GM23338 (cell line): ENCODE measurements around the gene SUGP1. TPM values are rescaled to one million over a fixed set of nuclear protein-coding genes. Genes with fewer than 3 reads are reported as not detected.

Experiments used
- ATAC-seq: fragments of 200-7000 bp; cut with Tn5 transposase; 3 replicates; pipeline ENCODE4 v1.9.1; 2020
- DNase-seq: peaks from one replicate; pipeline ENCODE4 v3.0.0-alpha.2; 2015; ENCODE audit warnings: low spot score
- H2AFZ ChIP-seq: fragments of 200-600 bp; sonication (generic); 2 replicates; pipeline ENCODE4 v1.8.0; 2016; ENCODE audit warnings: antibody characterized with exemption, mild to moderate bottlenecking, moderate library complexity
- H3F3A ChIP-seq: fragments of 200-600 bp; sonication (generic); replicated peaks from 2 replicates; pipeline ENCODE4 v1.8.0; 2017; ENCODE audit warnings: antibody characterized with exemption, mixed run types, low read depth
- H3K27ac ChIP-seq: fragments of 200-600 bp; sonication (generic); 2 replicates; pipeline ENCODE4 v1.6.1; 2016; ENCODE audit warnings: low read depth
- H3K27me3 ChIP-seq: fragments of 200-600 bp; sonication (generic); 2 replicates; pipeline ENCODE4 v1.8.0; 2016; ENCODE audit warnings: mild to moderate bottlenecking, mixed run types, moderate library complexity; ENCODE audit not compliant: insufficient read depth
- H3K36me3 ChIP-seq: fragments of 200-600 bp; sonication (generic); 2 replicates; pipeline ENCODE4 v1.8.0; 2016; ENCODE audit warnings: mild to moderate bottlenecking; ENCODE audit not compliant: insufficient read depth
- H3K4me1 ChIP-seq: fragments of 200-600 bp; sonication (generic); 2 replicates; pipeline ENCODE4 v1.8.0; 2016; ENCODE audit warnings: mild to moderate bottlenecking, moderate library complexity; ENCODE audit not compliant: insufficient read depth
- H3K4me2 ChIP-seq: fragments of 200-600 bp; sonication (generic); 2 replicates; pipeline ENCODE4 v1.7.1; 2017; ENCODE audit warnings: mixed run types
- H3K4me3 ChIP-seq: fragments of 200-600 bp; sonication (generic); 2 replicates; pipeline ENCODE4 v1.6.1; 2016; ENCODE audit warnings: mixed run types
- H3K79me2 ChIP-seq: fragments of 200-600 bp; sonication (generic); replicated peaks from 2 replicates; pipeline ENCODE4 v1.8.0; 2017; ENCODE audit warnings: mild to moderate bottlenecking; ENCODE audit not compliant: insufficient read depth
- H3K9me2 ChIP-seq: fragments of 200-600 bp; sonication (generic); 2 replicates; pipeline ENCODE4 v1.8.0; 2017; ENCODE audit not compliant: insufficient read depth
- H4K20me1 ChIP-seq: fragments of 200-600 bp; sonication (generic); replicated peaks from 2 replicates; pipeline ENCODE4 v1.8.0; 2017; ENCODE audit warnings: mild to moderate bottlenecking; ENCODE audit not compliant: insufficient read depth
- H3K27ac Mint-ChIP-seq: 2 replicates; pipeline ENCODE4 v1.8.0; 2020; ENCODE audit warnings: inconsistent platforms, mild to moderate bottlenecking, moderate library complexity, mixed read lengths
- H3K27me3 Mint-ChIP-seq: 3 replicates; pipeline ENCODE4 v1.8.0; 2022; ENCODE audit warnings: low read depth, mild to moderate bottlenecking, moderate library complexity, mixed read lengths, inconsistent platforms; ENCODE audit not compliant: insufficient read depth, poor library complexity
- H3K36me3 Mint-ChIP-seq: 3 replicates; pipeline ENCODE4 v1.8.0; 2021; ENCODE audit warnings: low read depth, mild to moderate bottlenecking, inconsistent platforms, moderate library complexity, mixed read lengths
- H3K4me1 Mint-ChIP-seq: 3 replicates; pipeline ENCODE4 v1.8.0; 2020; ENCODE audit warnings: mild to moderate bottlenecking, inconsistent platforms, mixed read lengths
- H3K4me3 Mint-ChIP-seq: 3 replicates; pipeline ENCODE4 v1.8.0; 2021; ENCODE audit warnings: moderate library complexity, mild to moderate bottlenecking, inconsistent platforms, mixed read lengths
- H3K9me3 Mint-ChIP-seq: 3 replicates; pipeline ENCODE4 v1.8.0; 2020; ENCODE audit warnings: moderate library complexity, mild to moderate bottlenecking, inconsistent platforms, mixed read lengths
- CREB1 ChIP-seq: fragments of 250-450 bp; sonication (Bioruptor Pico); IDR thresholded peaks from 2 replicates; pipeline ENCODE4 v1.5.0; 2020; ENCODE audit warnings: low read depth, mild to moderate bottlenecking, moderate library complexity
- CTCF ChIP-seq, 2 experiments: fragments of 200-600 bp in 1 of 2; sonication (generic) in 1 of 2; conservative IDR thresholded peaks; 2 replicates each; pipeline versions ENCODE4 v1.5.1 to v1.6.1; 2016 to 2017; ENCODE audit warnings: antibody characterized with exemption in 2 of 2, low read depth in 2 of 2, mild to moderate bottlenecking in 2 of 2, moderate library complexity in 1 of 2
- ETS1 ChIP-seq: IDR thresholded peaks from 2 replicates; pipeline ENCODE4 v1.6.1; 2016; ENCODE audit warnings: antibody characterized with exemption
- EZH2phosphoT487 ChIP-seq: fragments of 200-600 bp; sonication (generic); IDR thresholded peaks from one replicate; pipeline ENCODE4 v1.8.1; 2018; ENCODE audit warnings: antibody characterized with exemption; ENCODE audit not compliant: unreplicated experiment
- JUNB ChIP-seq: IDR thresholded peaks from one replicate; pipeline ENCODE4 v1.6.1; 2016; ENCODE audit warnings: antibody characterized with exemption; ENCODE audit not compliant: unreplicated experiment
- NANOG ChIP-seq: IDR thresholded peaks from 2 replicates; pipeline ENCODE4 v1.6.1; 2016; ENCODE audit warnings: antibody characterized with exemption, borderline replicate concordance
- POLR2AphosphoS5 ChIP-seq: IDR thresholded peaks from 2 replicates; pipeline ENCODE4 v1.6.1; 2016; ENCODE audit warnings: antibody characterized with exemption, low read depth
- REST ChIP-seq: IDR thresholded peaks from one replicate; pipeline ENCODE4 v1.6.1; 2018; ENCODE audit warnings: antibody characterized with exemption; ENCODE audit not compliant: unreplicated experiment
- STAT1 ChIP-seq: IDR thresholded peaks from one replicate; pipeline ENCODE4 v1.6.1; 2016; ENCODE audit warnings: antibody characterized with exemption; ENCODE audit not compliant: unreplicated experiment
- ZNF114 ChIP-seq: fragments of 250-450 bp; sonication (Bioruptor Pico); IDR thresholded peaks from 2 replicates; pipeline ENCODE4 v1.5.0; 2020; ENCODE audit warnings: mild to moderate bottlenecking, moderate library complexity
- ZNF331 ChIP-seq: fragments of 250-450 bp; sonication (Bioruptor Pico); IDR thresholded peaks from 2 replicates; pipeline ENCODE4 v1.5.0; 2020; ENCODE audit warnings: low read depth, mild to moderate bottlenecking, moderate library complexity
- ZNF462 ChIP-seq: fragments of 250-450 bp; sonication (Bioruptor Pico); IDR thresholded peaks from 2 replicates; pipeline ENCODE4 v1.5.0; 2020; ENCODE audit warnings: mild to moderate bottlenecking, moderate library complexity
- polyA plus RNA-seq: library from polyadenylated mRNA; unstranded; fragments of >200 nt; fragmentation: Nextera tagmentation; extraction: Ambion mirVana; gene quantifications from 2 replicates; pipeline ENCODE4 v1.2.1, GENCODE V29; 2016
- total RNA-seq: library from RNA; depleted of rRNA; stranded (reverse); fragments of >200 nt; shearing (Covaris generic); gene quantifications from 2 replicates; pipeline ENCODE4 v1.2.3, GENCODE V29; 2014

SUGP1 gene
- total and polyA plus RNA-seq, 2 experiments from 2014 or later = 38.6 to 61.6 TPM

GRCh38 chr19:19229701-19230100 is 90.6 kb downstream of the SUGP1 start:
- H3K36me3 Mint-ChIP-seq = no peaks in the 10 kb centered on the region
- H3K27me3 Mint-ChIP-seq = peaks cover 23% of the 10 kb centered on the region
- TF ChIP-seq STAT1 (no peak), NANOG (no peak), JUNB (no peak), ZNF114 (CRISPR knock-in tag) (no peak), ZNF462 (no peak), CREB1 (CRISPR knock-in tag) (no peak), ETS1 (no peak), REST (no peak), POLR2AphosphoS5 (no peak), ZNF331 (CRISPR knock-in tag) (no peak), EZH2phosphoT487 (no peak), CTCF (conservative IDR thresholded peaks at IDR 0.05; ENCODE audit: low read depth in 2 of 2) (no peak)
- Histone ChIP-seq H3K9me2 (no peaks in the 10 kb centered on the region), H3K4me1 (peaks cover 5% of the 10 kb centered on the region; the same call in 1 of the 2 replicates), H3K36me3 (no peaks in the 10 kb centered on the region; the same call in 1 of the 2 replicates), H2AFZ (no peak overlapping the region), H3K79me2 (no peaks in the 10 kb centered on the region), H3K4me3 (no peak overlapping the region), H3K4me2 (no peak overlapping the region), H3K27me3 (peaks cover under 1% of the 10 kb centered on the region), H3K27ac (no peak overlapping the region), H4K20me1 (no peaks in the 10 kb centered on the region), H3F3A (peaks cover 7% of the 10 kb centered on the region)
- no peak overlapping the region for H3K4me3 Mint-ChIP-seq
- no peak for ATAC-seq
- DNase-seq = no peak
- peaks cover 14% of the 10 kb centered on the region for H3K9me3 Mint-ChIP-seq
- H3K4me1 Mint-ChIP-seq = peaks cover 3% of the 10 kb centered on the region
- H3K27ac Mint-ChIP-seq = no peak overlapping the region
